Psoas muscle (tissue), 8 donors: ENCODE results near the gene KNL1. TPM values are rescaled to one million over a fixed set of nuclear protein-coding genes. Genes with fewer than 3 reads are reported as not detected.

Source experiments
- ATAC-seq, 4 donors: fragments of 200-7000 bp; cut with Tn5 transposase; one replicate each; pipeline ENCODE4 v1.9.1; 2020; ENCODE audit warnings: moderate library complexity in 3 of 4, mild to moderate bottlenecking in 2 of 4
- DNase-seq, 2 donors: peaks; one replicate each; pipeline ENCODE4 v3.0.0-alpha.2; 2020
- H3K27ac ChIP-seq: fragments of 200-600 bp; one replicate; pipeline ENCODE4 v1.8.0; 2022
- H3K27me3 ChIP-seq, 3 donors: fragments of 200-600 bp in 1 of 3; one replicate each; pipeline versions ENCODE4 v1.6.1 to v1.8.0; 2013 to 2022; ENCODE audit warnings: low read length in 2 of 3, mild to moderate bottlenecking in 2 of 3, moderate library complexity in 1 of 3; ENCODE audit not compliant: insufficient read depth in 3 of 3
- H3K36me3 ChIP-seq, 2 donors: fragments of 200-600 bp in 1 of 2; one replicate each; pipeline versions ENCODE4 v1.6.1 to v1.8.0; 2013 to 2022; ENCODE audit warnings: low read depth in 1 of 2, mild to moderate bottlenecking in 1 of 2, moderate library complexity in 1 of 2; ENCODE audit not compliant: insufficient read depth in 1 of 2
- H3K4me1 ChIP-seq: fragments of 200-600 bp; one replicate; pipeline ENCODE4 v1.8.0; 2022
- H3K4me3 ChIP-seq: fragments of 200-600 bp; one replicate; pipeline ENCODE4 v1.8.0; 2022; ENCODE audit warnings: mild to moderate bottlenecking
- H3K9me3 ChIP-seq: fragments of 200-600 bp; one replicate; pipeline ENCODE4 v1.8.0; 2022
- CTCF ChIP-seq: fragments of 200-600 bp; IDR thresholded peaks from one replicate; pipeline ENCODE4 v1.8.0; 2022; ENCODE audit warnings: antibody characterized with exemption
- WGBS, 3 donors: extraction: QIAGEN DNeasy Blood & Tissue Kit; methylation state at CpG; one replicate each; pipeline versions ENCODE4 v1.1.6 to v1.1.7; 2013; 5-methylcytosine and 5-hydroxymethylcytosine counted together
- intact Hi-C, 2 donors: fragments of 100-400 bp; cut with DNase I; formaldehyde crosslinking; loops; one replicate each; pipeline versions ENCODE4 v1.11.0 to v1.14.2; 2022
- polyA plus RNA-seq, 3 donors: library from polyadenylated mRNA; stranded (reverse); fragments of 200-250 nt; gene quantifications; one replicate each; pipeline ENCODE4 v1.2.3, GENCODE V29; 2013
- total RNA-seq, 4 donors: library from RNA; stranded (reverse); fragmentation: NEBNext Ultra II Directional in 2 of 4; extraction: Animal tissue kit (Norgen Biotek cat#: 25700) in 2 of 4; gene quantifications; one replicate each; pipeline versions ENCODE4 v1.2.1 to v1.2.4, GENCODE V29; 2021 to 2023
- donor health status: healthy with polysubstance abuse.
- donor health status: DM: no; HTN: no; CAD: no; lungs with moderate emphysema.
- donor health status: Bipolar disorder and iron deficiency.
- donor health status: healthy.
- donor health status: DM: yes; HTN: yes; CAD: no.
- donor health status: DM: no; HTN: no; CAD: no.
- donor health status: DM: no; HTN: no; CAD: no.
- donor health status: DM: yes; HTN: yes; CAD: no.

KNL1 gene
- total and polyA plus RNA-seq, 7 donors = 0.03 to 0.50 (median 0.18) TPM; not detected in 2

- ATAC-seq (peak; percentile 93 to 97 (median 94)), DNase-seq (peak; percentile 78 to 93)
- TF ChIP-seq CTCF = no peak
- Histone ChIP-seq H3K36me3 (peaks cover 0 to 19% of the 10 kb centered on the region in 2 donors), H3K27ac (peak overlapping the region; percentile 86), H3K4me3 (no peak overlapping the region), H3K9me3 (no peaks in the 10 kb centered on the region), H3K27me3 (no peaks in the 10 kb centered on the region), H3K4me1 (peaks cover 52% of the 10 kb centered on the region)
- 19 to 33% (median 28%) methylated on average over 9 of the region's 9 CpGs for WGBS, 3 donors
- intact Hi-C loops = no loop called here
Observed at GRCh38 chr15:40549894-40550293, 44.2 kb upstream of the KNL1 start.

- H3K4me3 ChIP-seq = no peak overlapping the region
- peaks cover 0 to 25% of the 10 kb centered on the region in 2 donors for H3K36me3 ChIP-seq
- no peak for TF ChIP-seq CTCF
- peak overlapping the region; percentile 86 for H3K27ac ChIP-seq
- 74 to 95% (median 83%) methylated on average over 6 of the region's 6 CpGs for WGBS, 3 donors
- ATAC-seq (no peak), DNase-seq (no peak)
- no peaks in the 10 kb centered on the region for H3K27me3 ChIP-seq
- H3K4me1 ChIP-seq = peaks cover 58% of the 10 kb centered on the region
- H3K9me3 ChIP-seq = no peaks in the 10 kb centered on the region
- intact Hi-C loops = no loop called here
Observed at GRCh38 chr15:40550341-40551037, 43.6 kb upstream of the KNL1 start.

- Histone ChIP-seq H3K4me3 (peak overlapping the region; percentile 16), H3K9me3 (no peaks in the 10 kb centered on the region), H3K36me3 (peaks cover 4 to 42% of the 10 kb centered on the region in 2 donors), H3K27me3 (no peaks in the 10 kb centered on the region), H3K27ac (peak overlapping the region; percentile 82), H3K4me1 (peaks cover 55% of the 10 kb centered on the region)
- ATAC-seq (peak in 2 of 4 donors; percentile 1 to 19), DNase-seq (no peak)
- 31 to 63% (median 48%) methylated on average over 4 of the region's 4 CpGs for WGBS, 3 donors
- intact Hi-C loops = no loop called here
- TF ChIP-seq CTCF = no peak
Observed at GRCh38 chr15:40554161-40554525, 39.9 kb upstream of the KNL1 start.

- ATAC-seq = no peak
- no peak overlapping the region for H3K4me3 ChIP-seq
- H3K36me3 ChIP-seq = peaks cover 4 to 47% of the 10 kb centered on the region in 2 donors
- intact Hi-C loops = no loop called here
- 96 to 98% (median 96%) methylated on average over 2 of the region's 2 CpGs for WGBS, 3 donors
- TF ChIP-seq CTCF = no peak
- H3K9me3 ChIP-seq = no peaks in the 10 kb centered on the region
- DNase-seq = no peak
- peaks cover 47% of the 10 kb centered on the region for H3K4me1 ChIP-seq
- no peaks in the 10 kb centered on the region for H3K27me3 ChIP-seq
- H3K27ac ChIP-seq = no peak overlapping the region
Observed at GRCh38 chr15:40555876-40556275, 38.2 kb upstream of the KNL1 start.
